Keratinocyte (primary cell): ENCODE data around the gene ETV4.

Experiments used
- EZH2 ChIP-seq: IDR thresholded peaks from one replicate; pipeline ENCODE4 v1.6.1; 2012; ENCODE audit warnings: inconsistent platforms, mild to moderate bottlenecking, low read length, moderate library complexity
- TF ChIP-seq, protein P1 (sequence below), 3 experiments: IDR thresholded peaks in 1 of 3; conservative IDR thresholded peaks in 1 of 3; optimal IDR thresholded peaks in 1 of 3; 2 replicates in 2 of 3; 3 replicates in 1 of 3; pipeline versions ENCODE3 to v1.5.1; 2011; ENCODE audit warnings: low read length in 3 of 3, mild to moderate bottlenecking in 3 of 3, moderate library complexity in 2 of 3, control low read depth in 1 of 3, inconsistent platforms in 1 of 3; ENCODE audit not compliant: insufficient read depth in 2 of 3; ENCODE audit errors: extremely low read depth in 1 of 3

- TF ChIP-seq, protein P1, sequence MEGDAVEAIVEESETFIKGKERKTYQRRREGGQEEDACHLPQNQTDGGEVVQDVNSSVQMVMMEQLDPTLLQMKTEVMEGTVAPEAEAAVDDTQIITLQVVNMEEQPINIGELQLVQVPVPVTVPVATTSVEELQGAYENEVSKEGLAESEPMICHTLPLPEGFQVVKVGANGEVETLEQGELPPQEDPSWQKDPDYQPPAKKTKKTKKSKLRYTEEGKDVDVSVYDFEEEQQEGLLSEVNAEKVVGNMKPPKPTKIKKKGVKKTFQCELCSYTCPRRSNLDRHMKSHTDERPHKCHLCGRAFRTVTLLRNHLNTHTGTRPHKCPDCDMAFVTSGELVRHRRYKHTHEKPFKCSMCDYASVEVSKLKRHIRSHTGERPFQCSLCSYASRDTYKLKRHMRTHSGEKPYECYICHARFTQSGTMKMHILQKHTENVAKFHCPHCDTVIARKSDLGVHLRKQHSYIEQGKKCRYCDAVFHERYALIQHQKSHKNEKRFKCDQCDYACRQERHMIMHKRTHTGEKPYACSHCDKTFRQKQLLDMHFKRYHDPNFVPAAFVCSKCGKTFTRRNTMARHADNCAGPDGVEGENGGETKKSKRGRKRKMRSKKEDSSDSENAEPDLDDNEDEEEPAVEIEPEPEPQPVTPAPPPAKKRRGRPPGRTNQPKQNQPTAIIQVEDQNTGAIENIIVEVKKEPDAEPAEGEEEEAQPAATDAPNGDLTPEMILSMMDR (optimal IDR thresholded peaks at IDR 0.05 in 1 of 3, IDR thresholded peaks at IDR 0.05 in 1 of 3, conservative IDR thresholded peaks at IDR 0.05 in 1 of 3; ENCODE audit: extremely low read depth in 1 of 3, insufficient read depth in 2 of 3, low read length in 3 of 3) = no peak
- TF ChIP-seq EZH2 = no peak
These were observed 13.1 kb upstream of the ETV4 start for GRCh38 chr17:43559161-43559816.
